ENCODE measurements around the gene AMOTL2.

DNA sequence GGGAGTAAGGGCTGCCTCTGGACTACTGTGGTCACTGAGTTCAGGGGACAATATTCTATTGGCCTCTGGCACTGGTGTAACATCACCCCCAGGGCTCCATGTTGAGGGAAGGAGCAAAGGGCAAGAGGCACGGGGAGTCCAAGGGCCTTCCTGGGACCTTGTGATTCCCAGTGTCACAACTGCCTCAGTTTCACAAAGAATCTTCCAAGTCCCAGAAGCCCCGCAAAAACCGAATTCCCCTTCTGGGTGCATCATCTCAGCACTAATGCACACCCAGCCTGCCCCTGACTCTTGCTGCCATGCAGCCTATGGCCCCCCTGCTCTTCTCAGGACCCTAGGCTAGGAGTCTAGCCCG, 5.5 kb downstream of the AMOTL2 start:
- TF ChIP-seq EZH2 (IDR thresholded peaks at IDR 0.05; ENCODE audit: insufficient read depth, poor library complexity, severe bottlenecking) (no peak), EZH2phosphoT487 (IDR thresholded peaks at IDR 0.05; ENCODE audit: insufficient read depth, low read depth) (no peak)
